Measurements from ENCODE around the gene IFNLR1.

GRCh38 chr1:24203404-24203803 is 16.3 kb upstream of the IFNLR1 start:
- no peak for TF ChIP-seq EZH2 (IDR thresholded peaks at IDR 0.05; ENCODE audit: borderline replicate concordance, low read length)
- TF ChIP-seq, protein P1, sequence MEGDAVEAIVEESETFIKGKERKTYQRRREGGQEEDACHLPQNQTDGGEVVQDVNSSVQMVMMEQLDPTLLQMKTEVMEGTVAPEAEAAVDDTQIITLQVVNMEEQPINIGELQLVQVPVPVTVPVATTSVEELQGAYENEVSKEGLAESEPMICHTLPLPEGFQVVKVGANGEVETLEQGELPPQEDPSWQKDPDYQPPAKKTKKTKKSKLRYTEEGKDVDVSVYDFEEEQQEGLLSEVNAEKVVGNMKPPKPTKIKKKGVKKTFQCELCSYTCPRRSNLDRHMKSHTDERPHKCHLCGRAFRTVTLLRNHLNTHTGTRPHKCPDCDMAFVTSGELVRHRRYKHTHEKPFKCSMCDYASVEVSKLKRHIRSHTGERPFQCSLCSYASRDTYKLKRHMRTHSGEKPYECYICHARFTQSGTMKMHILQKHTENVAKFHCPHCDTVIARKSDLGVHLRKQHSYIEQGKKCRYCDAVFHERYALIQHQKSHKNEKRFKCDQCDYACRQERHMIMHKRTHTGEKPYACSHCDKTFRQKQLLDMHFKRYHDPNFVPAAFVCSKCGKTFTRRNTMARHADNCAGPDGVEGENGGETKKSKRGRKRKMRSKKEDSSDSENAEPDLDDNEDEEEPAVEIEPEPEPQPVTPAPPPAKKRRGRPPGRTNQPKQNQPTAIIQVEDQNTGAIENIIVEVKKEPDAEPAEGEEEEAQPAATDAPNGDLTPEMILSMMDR (conservative IDR thresholded peaks at IDR 0.05 in 1 of 2, IDR thresholded peaks at IDR 0.05 in 1 of 2; ENCODE audit: extremely low read depth in 1 of 2, insufficient read depth in 1 of 2, low read depth in 1 of 2, low read length in 2 of 2), result peak in 1 of 2 donors; percentile 17
